Measurements from ENCODE around the gene CCDC71. TPM values are rescaled to one million over a fixed set of nuclear protein-coding genes. Genes with fewer than 3 reads are reported as not detected.

CCDC71 gene
- polyA plus RNA-seq, 2 donors, result 10.1 to 19.1 TPM

Other genes with a start within 250 kb of the CCDC71 start
- 10 to 100 TPM; 32.8 to 36.5 TPM for gene ARIH2, start 247.5 kb downstream of the CCDC71 start, polyA plus RNA-seq
- gene P4HTM, start 176.1 kb downstream of the CCDC71 start, polyA plus RNA-seq, result 10 to 100 TPM; 10.7 to 14.5 TPM
- 10 to 100 TPM; 64.5 to 79.0 TPM for gene WDR6, start 158.9 kb downstream of the CCDC71 start, polyA plus RNA-seq
- 10 to 100 TPM; 22.2 to 26.9 TPM for gene DALRD3, start 147.8 kb downstream of the CCDC71 start, polyA plus RNA-seq
- 10 to 100 TPM; 65.1 to 65.7 TPM for gene NDUFAF3, start 144.2 kb downstream of the CCDC71 start, polyA plus RNA-seq
- gene IMPDH2, start 136.9 kb downstream of the CCDC71 start, polyA plus RNA-seq, result 100 to 1,000 TPM; 121 to 176 TPM
- gene QRICH1, start 72.3 kb downstream of the CCDC71 start, polyA plus RNA-seq, result 10 to 100 TPM; 31.9 to 38.2 TPM
- 100 to 1,000 TPM; 228 to 237 TPM for gene QARS1, start 61.6 kb downstream of the CCDC71 start, polyA plus RNA-seq
- gene USP19, start 45.5 kb downstream of the CCDC71 start, polyA plus RNA-seq, result 10 to 100 TPM; 17.9 to 19.4 TPM
- gene LAMB2, start 33.3 kb downstream of the CCDC71 start, polyA plus RNA-seq, result 100 to 1,000 TPM; 123 to 219 TPM
- 10 to 100 TPM; 24.5 to 39.0 TPM for gene KLHDC8B, start 5.3 kb upstream of the CCDC71 start, polyA plus RNA-seq
- 1 to 10 TPM; 4.2 to 6.6 TPM for gene C3orf62, start 110.9 kb upstream of the CCDC71 start, polyA plus RNA-seq
- 10 to 100 TPM; 24.7 to 28.5 TPM for gene USP4, start 173.7 kb upstream of the CCDC71 start, polyA plus RNA-seq
- 100 to 1,000 TPM; 245 to 383 TPM for gene GPX1, start 192.0 kb upstream of the CCDC71 start, polyA plus RNA-seq
- 100 to 1,000 TPM; 162 to 244 TPM for gene RHOA, start 245.6 kb upstream of the CCDC71 start, polyA plus RNA-seq
- 10 to 100 TPM; 11.3 to 14.5 TPM for gene TCTA, start 246.1 kb upstream of the CCDC71 start, polyA plus RNA-seq

Data from esophagus (tissue), 2 donors.